Liver (tissue), 9 donors: ENCODE results near the gene SLC8A1. TPM values are rescaled to one million over a fixed set of nuclear protein-coding genes. Genes with fewer than 3 reads are reported as not detected.

Experiments
- DNase-seq: peaks from one replicate; pipeline ENCODE4 v3.0.0-alpha.2; 2017; ENCODE audit warnings: low spot score
- H3K27ac ChIP-seq, 2 donors: one replicate each; pipeline ENCODE4 v1.7.0; 2013; ENCODE audit warnings: inconsistent platforms in 2 of 2, low read length in 2 of 2, control low read depth in 1 of 2, low read depth in 1 of 2, mild to moderate bottlenecking in 1 of 2
- H3K27me3 ChIP-seq, 4 donors: one replicate each; pipeline versions ENCODE4 v1.6.1 to v1.7.0; 2013; ENCODE audit warnings: low read length in 3 of 4, inconsistent platforms in 1 of 4, mild to moderate bottlenecking in 1 of 4, moderate library complexity in 1 of 4; ENCODE audit not compliant: control insufficient read depth in 4 of 4, insufficient read depth in 4 of 4
- H3K36me3 ChIP-seq, 4 donors: one replicate each; pipeline versions ENCODE4 v1.6.1 to v1.7.0; 2013; ENCODE audit warnings: low read length in 3 of 4, mild to moderate bottlenecking in 3 of 4, low read depth in 1 of 4, moderate library complexity in 1 of 4; ENCODE audit not compliant: control insufficient read depth in 4 of 4, insufficient read depth in 3 of 4
- H3K4me1 ChIP-seq, 4 donors: one replicate each; pipeline versions ENCODE4 v1.6.1 to v1.7.0; 2013; ENCODE audit warnings: low read length in 3 of 4, mild to moderate bottlenecking in 3 of 4, moderate library complexity in 1 of 4; ENCODE audit not compliant: control insufficient read depth in 4 of 4, insufficient read depth in 4 of 4
- H3K4me3 ChIP-seq, 3 donors: one replicate each; pipeline versions ENCODE4 v1.6.1 to v1.7.0; 2013; ENCODE audit warnings: low read length in 3 of 3, control low read depth in 1 of 3, low read depth in 1 of 3, mild to moderate bottlenecking in 1 of 3
- H3K9ac ChIP-seq, 2 donors: one replicate each; pipeline ENCODE4 v1.7.0; 2013; ENCODE audit warnings: low read length in 2 of 2, mild to moderate bottlenecking in 2 of 2, moderate library complexity in 2 of 2, control low read depth in 1 of 2, low read depth in 1 of 2
- H3K9me3 ChIP-seq, 4 donors: one replicate each; pipeline versions ENCODE4 v1.6.1 to v1.7.0; 2013; ENCODE audit warnings: low read length in 3 of 4; ENCODE audit not compliant: control insufficient read depth in 4 of 4
- ATF3 ChIP-seq: IDR thresholded peaks from 2 replicates; pipeline ENCODE4 v1.6.1; 2016; ENCODE audit warnings: antibody characterized with exemption
- CTCF ChIP-seq: fragments of 150-350 bp; IDR thresholded peaks from 2 replicates; pipeline ENCODE4 v1.5.1; 2017; ENCODE audit warnings: improper control_type of control experiment, low read depth, low read length; ENCODE audit not compliant: missing input control
- EGR1 ChIP-seq, 2 donors: IDR thresholded peaks; 2 replicates each; pipeline ENCODE4 v1.6.1; 2016 to 2018; ENCODE audit warnings: antibody characterized with exemption in 2 of 2, low read depth in 2 of 2
- FOXA1 ChIP-seq: IDR thresholded peaks from 2 replicates; pipeline ENCODE4 v1.6.1; 2016; ENCODE audit warnings: antibody characterized with exemption
- FOXA2 ChIP-seq: IDR thresholded peaks from 2 replicates; pipeline ENCODE4 v1.6.1; 2016; ENCODE audit warnings: antibody characterized with exemption
- GABPA ChIP-seq, 2 donors: IDR thresholded peaks in 1 of 2; conservative IDR thresholded peaks in 1 of 2; 2 replicates each; pipeline ENCODE4 v1.6.1; 2016; ENCODE audit warnings: antibody characterized with exemption in 2 of 2, mild to moderate bottlenecking in 1 of 2, moderate library complexity in 1 of 2
- HNF4A ChIP-seq, 2 donors: conservative IDR thresholded peaks; 2 replicates each; pipeline ENCODE4 v1.6.1; 2016; ENCODE audit warnings: antibody characterized with exemption in 2 of 2, mild to moderate bottlenecking in 2 of 2
- HNF4G ChIP-seq: IDR thresholded peaks from 2 replicates; pipeline ENCODE4 v1.6.1; 2016; ENCODE audit warnings: antibody characterized with exemption
- JUND ChIP-seq, 2 donors: IDR thresholded peaks; 2 replicates each; pipeline ENCODE4 v1.6.1; 2016; ENCODE audit warnings: antibody characterized with exemption in 2 of 2
- MAX ChIP-seq: IDR thresholded peaks from 2 replicates; pipeline ENCODE4 v1.6.1; 2016; ENCODE audit warnings: antibody characterized with exemption
- REST ChIP-seq: IDR thresholded peaks from 2 replicates; pipeline ENCODE4 v1.6.1; 2016; ENCODE audit warnings: antibody characterized with exemption, mild to moderate bottlenecking
- TAF1 ChIP-seq: conservative IDR thresholded peaks from 2 replicates; pipeline ENCODE4 v1.6.1; 2016; ENCODE audit warnings: antibody characterized with exemption, mild to moderate bottlenecking
- YY1 ChIP-seq: IDR thresholded peaks from 2 replicates; pipeline ENCODE4 v1.6.1; 2016; ENCODE audit warnings: antibody characterized with exemption, mild to moderate bottlenecking
- ZBTB33 ChIP-seq: IDR thresholded peaks from 2 replicates; pipeline ENCODE4 v1.6.1; 2016; ENCODE audit warnings: antibody characterized with exemption
- WGBS: extraction: QIAGEN DNeasy Blood & Tissue Kit; methylation state at CpG from one replicate; pipeline ENCODE4 v1.1.7; 2013; 5-methylcytosine and 5-hydroxymethylcytosine counted together
- polyA plus RNA-seq, 2 donors: library from polyadenylated mRNA; stranded (reverse) in 1 of 2; unstranded in 1 of 2; fragments of 200-250 nt in 1 of 2; fragments of >200 nt in 1 of 2; fragmentation: Nextera tagmentation in 1 of 2; extraction: Ambion mirVana in 1 of 2; gene quantifications; one replicate each; pipeline versions ENCODE4 v1.2.1 to v1.2.3, GENCODE V29; 2013 to 2015
- total RNA-seq, 2 donors: library from RNA; depleted of rRNA; stranded (reverse); fragments of >200 nt; gene quantifications; one replicate each; pipeline ENCODE4 v1.2.3, GENCODE V29; 2014
- donor health status: healthy.
- donor health status: healthy.
- donor health status: healthy.
- donor health status: healthy.
- donor health status: healthy.

The SLC8A1 gene
- total and polyA plus RNA-seq, 4 donors, result 1.2 to 18.5 (median 8.2) TPM

GRCh38 chr2:40348665-40349064, 103.2 kb downstream of the SLC8A1 start:
- Histone ChIP-seq H3K9me3 (no peaks in the 10 kb centered on the region), H3K4me1 (peaks cover 0 to 1% (median 0%) of the 10 kb centered on the region in 4 donors), H3K27me3 (no peaks in the 10 kb centered on the region), H3K27ac (no peak overlapping the region), H3K4me3 (no peak overlapping the region), H3K9ac (no peak overlapping the region), H3K36me3 (no peaks in the 10 kb centered on the region)
- WGBS, result 56% methylated on average over 5 of the region's 5 CpGs
- no peak for DNase-seq
- no peak for TF ChIP-seq REST
- TF ChIP-seq FOXA2, result no peak

- Histone ChIP-seq H3K4me3 (no peak overlapping the region), H3K4me1 (peaks cover 0 to 1% (median 0%) of the 10 kb centered on the region in 4 donors), H3K36me3 (no peaks in the 10 kb centered on the region), H3K9ac (no peak overlapping the region), H3K9me3 (no peaks in the 10 kb centered on the region), H3K27me3 (no peaks in the 10 kb centered on the region), H3K27ac (no peak overlapping the region)
- TF ChIP-seq ZBTB33 (no peak), CTCF (no peak), MAX (no peak), HNF4G (no peak), REST (no peak), ATF3 (no peak), FOXA1 (no peak), JUND (IDR thresholded peaks at IDR 0.05) (no peak), EGR1 (IDR thresholded peaks at IDR 0.05; ENCODE audit: low read depth in 2 of 2) (no peak), FOXA2 (no peak), YY1 (no peak), HNF4A (conservative IDR thresholded peaks at IDR 0.05) (no peak), GABPA (IDR thresholded peaks at IDR 0.05 in 1 of 2, conservative IDR thresholded peaks at IDR 0.05 in 1 of 2) (no peak), TAF1 (no peak)
- no peak for DNase-seq
- WGBS, result 68% methylated on average over 5 of the region's 5 CpGs
Observed at GRCh38 chr2:40348038-40348437, 103.9 kb downstream of the SLC8A1 start.
